Bronchial epithelial cell (primary cell): ENCODE data around the gene FAM24A. TPM values are rescaled to one million over a fixed set of nuclear protein-coding genes. Genes with fewer than 3 reads are reported as not detected.
"Not testable (repeated sequence)": the region's sequence is repeated elsewhere in the genome, so short reads cannot be mapped to it uniquely, and the experiment has no call there.

Experiments
- DNase-seq: peaks from one replicate; pipeline ENCODE4 v3.0.0-alpha.2; 2010; ENCODE audit warnings: low read depth
- FAIRE-seq: peaks from 2 replicates; lab custom pipeline; 2011; peaks lifted over from hg19 to GRCh38; lab: Jason Lieb, UNC
- H3K27me3 ChIP-seq: 2 replicates; pipeline ENCODE4 v1.5.1; 2011; ENCODE audit warnings: low read length; ENCODE audit not compliant: control insufficient read depth, insufficient read depth
- H3K36me3 ChIP-seq: 2 replicates; pipeline ENCODE4 v1.5.1; 2011; ENCODE audit warnings: low read length; ENCODE audit not compliant: control insufficient read depth, insufficient read depth
- H3K4me3 ChIP-seq: 2 replicates; pipeline ENCODE4 v1.5.1; 2011; ENCODE audit warnings: mild to moderate bottlenecking, low read depth, low read length, control low read depth
- CTCF ChIP-seq: IDR thresholded peaks from 2 replicates; pipeline ENCODE4 v1.5.1; 2011; ENCODE audit warnings: mild to moderate bottlenecking, moderate library complexity, low read length, control low read depth, inconsistent platforms; ENCODE audit not compliant: insufficient read depth, severe bottlenecking
- total RNA-seq: library from RNA; depleted of rRNA; stranded (reverse); fragments of >200 nt; gene quantifications from 2 replicates; pipeline ENCODE4 v1.2.1, GENCODE V29; 2014

Gene FAM24A
- total RNA-seq, 1 donor from 2014 or later, result not detected

GRCh38 chr10:122882766-122883165, 27.6 kb upstream of the FAM24A start:
- DNase-seq (no peak), FAIRE-seq (no peak)
- Histone ChIP-seq H3K27me3 (no peaks in the 10 kb centered on the region), H3K36me3 (no peaks in the 10 kb centered on the region), H3K4me3 (no peak overlapping the region)
- no peak for TF ChIP-seq CTCF

DNA sequence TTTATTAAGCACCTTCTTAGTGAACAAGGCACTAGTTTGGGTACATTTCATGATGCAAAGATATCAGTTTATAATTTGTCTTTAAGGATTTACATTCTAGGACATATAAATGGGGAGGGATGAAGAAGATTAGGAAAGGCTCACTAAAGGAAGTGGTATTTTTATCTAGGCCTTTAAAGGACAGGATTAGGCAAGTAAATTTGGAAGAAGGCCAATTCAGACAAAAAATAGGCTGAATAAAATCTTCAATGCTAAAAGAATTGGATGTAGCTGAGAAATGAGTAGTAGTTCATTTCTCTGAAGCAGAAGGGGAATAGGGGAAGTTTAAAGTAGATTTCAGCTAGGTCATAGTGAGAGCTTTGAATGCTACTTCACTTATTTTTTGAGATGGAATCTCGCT, 26.2 kb upstream of the FAM24A start:
- TF ChIP-seq CTCF, result no peak
- DNase-seq, result peak; percentile 42
- Histone ChIP-seq H3K4me3 (no peak overlapping the region), H3K36me3 (no peaks in the 10 kb centered on the region), H3K27me3 (no peaks in the 10 kb centered on the region)
- no peak for FAIRE-seq

DNA sequence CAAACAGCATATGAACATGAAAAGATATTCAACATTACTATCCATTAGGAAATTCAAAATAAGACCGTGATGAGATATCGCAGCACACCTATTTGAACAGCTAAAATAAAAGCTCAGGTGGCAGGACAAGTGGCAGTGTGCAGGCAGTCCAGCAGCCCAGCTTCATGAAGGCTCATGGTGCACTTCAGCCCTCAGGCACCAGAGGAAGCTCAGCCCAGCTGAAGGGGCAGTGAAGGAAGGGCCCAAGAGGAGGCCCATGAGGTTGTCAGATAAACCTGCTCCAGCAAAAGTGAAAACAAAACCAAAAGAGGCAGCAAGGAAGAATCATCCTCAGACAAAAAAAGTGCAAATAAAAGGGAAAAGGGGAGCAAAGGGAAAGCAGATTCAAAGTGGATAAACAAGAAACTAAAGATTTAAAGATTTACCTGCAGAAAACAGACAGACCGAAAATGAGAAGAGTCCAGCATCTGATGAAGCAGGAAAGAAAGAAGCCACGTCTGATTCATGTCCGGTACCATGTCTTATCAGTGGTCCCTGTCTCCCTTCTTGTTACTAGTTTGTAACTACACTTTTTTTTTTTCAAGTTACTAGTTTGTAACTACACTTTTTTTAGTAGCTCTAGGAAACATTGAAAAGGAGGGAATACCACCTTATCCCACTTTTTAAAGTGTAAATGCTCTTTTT, 16.0 kb upstream of the FAM24A start:
- DNase-seq, result no peak

DNA sequence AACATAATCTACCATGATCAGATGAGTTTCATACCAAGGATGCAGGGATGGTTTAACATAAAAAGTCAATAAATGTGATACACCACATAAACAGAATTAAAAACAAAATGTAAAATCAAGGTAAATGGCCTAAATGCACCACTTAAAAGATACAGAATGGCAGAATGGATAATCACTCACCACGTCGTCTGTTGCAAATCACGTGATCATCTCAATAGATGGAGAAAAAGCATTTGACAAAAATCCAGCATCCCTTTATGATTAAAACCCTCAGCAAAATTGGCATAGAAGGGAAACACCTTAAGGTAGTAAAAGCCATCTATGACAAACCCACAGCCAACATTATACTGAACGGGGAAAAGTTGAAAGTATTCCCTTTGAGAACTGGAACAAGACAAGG, 6.5 kb upstream of the FAM24A start:
- DNase-seq, H3K36me3 ChIP-seq, H3K27me3 ChIP-seq: not testable (repeated sequence)

More for the DNA sequence above, 16.0 kb upstream of the FAM24A start:
- no peak for FAIRE-seq
- H3K4me3 ChIP-seq, result no peak overlapping the region
- H3K27me3 ChIP-seq, result no peaks in the 10 kb centered on the region
- H3K36me3 ChIP-seq, result no peaks in the 10 kb centered on the region
- TF ChIP-seq CTCF, result no peak

DNA sequence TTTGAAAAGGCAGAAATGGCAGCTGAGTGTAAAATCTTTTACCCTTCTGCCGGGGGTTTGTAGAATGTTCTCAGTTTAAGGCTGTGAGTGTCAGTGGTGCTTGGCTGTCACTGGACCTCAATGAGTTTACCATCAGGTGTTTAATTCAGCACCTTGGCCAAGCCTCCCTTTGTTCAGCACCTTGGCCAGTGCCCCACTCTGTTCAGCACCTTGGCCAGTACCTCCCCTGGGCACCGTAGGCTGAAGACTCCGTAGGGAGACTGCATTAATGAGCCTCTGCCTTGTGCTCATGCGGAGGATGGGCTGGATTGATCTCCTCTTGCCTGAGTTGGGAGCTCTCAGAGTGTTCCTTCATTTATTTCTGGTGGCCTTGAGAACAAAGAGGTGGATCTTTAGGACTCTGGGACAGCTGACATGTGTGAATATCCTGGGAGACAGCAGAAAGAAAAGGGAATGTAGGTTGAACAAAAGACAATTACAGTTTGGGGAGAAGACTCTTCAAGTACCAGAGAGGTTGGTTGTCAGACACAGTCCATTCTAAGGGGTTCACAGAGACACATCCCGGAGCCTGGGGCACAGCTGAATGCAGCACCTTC, 1.6 kb downstream of the FAM24A start:
- no peak for TF ChIP-seq CTCF
- H3K36me3 ChIP-seq, result no peaks in the 10 kb centered on the region
- no peak overlapping the region for H3K4me3 ChIP-seq
- no peak for FAIRE-seq
- no peaks in the 10 kb centered on the region for H3K27me3 ChIP-seq
- DNase-seq, result peak; percentile 38

More for the DNA sequence above, 6.5 kb upstream of the FAM24A start:
- not testable (repeated sequence) for FAIRE-seq, H3K4me3 ChIP-seq

DNA sequence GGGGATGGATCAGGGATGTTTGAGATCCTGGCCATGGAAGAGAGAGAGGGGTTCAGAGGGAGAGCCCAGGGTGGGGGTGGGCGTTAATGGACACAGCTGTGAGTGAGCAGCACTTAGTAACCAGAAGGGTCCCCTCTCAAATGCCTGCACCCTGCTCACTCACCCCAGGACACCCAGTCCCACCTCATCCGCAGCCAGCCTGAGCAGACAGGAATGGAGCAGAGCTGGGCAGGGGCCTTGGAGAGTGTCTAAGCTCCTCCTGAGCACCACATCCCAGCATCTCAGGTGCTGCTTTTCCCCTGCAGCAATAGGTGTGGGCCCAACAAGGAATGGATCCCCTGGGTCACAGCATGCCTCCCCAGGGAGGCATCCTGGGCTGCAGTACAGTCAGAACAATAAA, 5.3 kb downstream of the FAM24A start:
- DNase-seq (no peak), FAIRE-seq (no peak)
- H3K4me3 ChIP-seq, result no peak overlapping the region
- H3K27me3 ChIP-seq, result no peaks in the 10 kb centered on the region
- no peak for TF ChIP-seq CTCF
- H3K36me3 ChIP-seq, result no peaks in the 10 kb centered on the region
